Hematopoietic multipotent progenitor cell (in vitro differentiated cells): ENCODE measurements around the gene METTL9. TPM values are rescaled to one million over a fixed set of nuclear protein-coding genes. Genes with fewer than 3 reads are reported as not detected.

Experiments
- DNase-seq, 3 donors: peaks; one replicate each; pipeline ENCODE4 v3.0.0-alpha.2; 2011 to 2015; ENCODE audit warnings: low read depth in 2 of 3, low spot score in 2 of 3
- small RNA-seq: library from RNA; depleted of rRNA; stranded (forward); fragments of <200 nt; gene quantifications from one replicate; pipeline ENCODE3, GENCODE V24; 2012
- total RNA-seq: library from RNA; depleted of rRNA; stranded (reverse); fragments of >200 nt; gene quantifications from one replicate; pipeline ENCODE4 v1.2.3, GENCODE V29; 2012

Gene METTL9
- total RNA-seq, 1 donor, result 125 TPM

DNA sequence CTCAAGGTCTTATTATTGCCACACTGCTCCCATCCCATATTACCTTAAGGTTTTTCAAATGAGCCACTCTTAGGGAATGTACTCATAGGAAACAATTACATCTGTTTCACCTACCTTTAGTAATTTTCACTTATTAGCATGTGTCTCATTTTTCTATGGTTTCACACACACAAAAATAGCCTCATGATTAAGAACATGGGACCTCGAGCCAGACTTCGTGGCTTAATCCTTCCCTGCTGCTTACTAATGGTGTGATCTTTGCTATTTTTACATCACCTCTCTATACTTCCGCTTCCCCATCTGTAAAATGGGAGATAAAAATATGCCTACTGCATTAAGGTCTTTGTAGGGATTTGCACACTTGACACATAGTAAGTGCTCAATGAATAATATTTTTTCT lies 102.9 kb downstream of the METTL9 start:
- DNase-seq, result no peak

- DNase-seq, result no peak
These were observed 103.8 kb downstream of the METTL9 start for GRCh38 chr16:21703156-21703555.

- no peak for DNase-seq
These were observed 104.3 kb downstream of the METTL9 start for GRCh38 chr16:21703589-21704174.

- no peak for DNase-seq
These were observed 104.9 kb downstream of the METTL9 start for GRCh38 chr16:21704266-21704665.

GRCh38 chr16:21704733-21705132 lies 105.4 kb downstream of the METTL9 start:
- DNase-seq, result no peak

Small RNA genes lying within 50 kb of the gene (small RNA-seq; reads per million reads assigned to genes)
- gene RF00478 (not detected), gene RNU6-1005P (1.1 reads per million, percentile 37 among the genes with 10 or more reads in this experiment), gene RNU6-196P (not detected)

Other genes starting within 250 kb of the METTL9 start
- 0.54 TPM for gene IGSF6, start 53.0 kb downstream of the METTL9 start, total RNA-seq
- gene OTOA, start 64.4 kb downstream of the METTL9 start, total RNA-seq, result under 0.01 TPM